Measurements from ENCODE around the gene PHF21A. TPM values are rescaled to one million over a fixed set of nuclear protein-coding genes. Genes with fewer than 3 reads are reported as not detected.

Gene PHF21A
- total RNA-seq, 4 donors from 2014 or later, result 28.5 to 53.9 (median 42.2) TPM

GRCh38 chr11:45930951-45931570 lies 190.2 kb downstream of the PHF21A start:
- Histone ChIP-seq H3K36me3 (peaks cover 0 to 58% of the 10 kb centered on the region in 2 donors), H3K4me1 (no peaks in the 10 kb centered on the region), H3K4me3 (no peak overlapping the region), H3K9me3 (no peaks in the 10 kb centered on the region), H3K27ac (no peak overlapping the region), H3K27me3 (peaks cover 13% of the 10 kb centered on the region)
- TF ChIP-seq POLR2AphosphoS5 (IDR thresholded peaks at IDR 0.05) (no peak), POLR2A (IDR thresholded peaks at IDR 0.05) (no peak), CTCF (IDR thresholded peaks at IDR 0.05) (no peak), EP300 (IDR thresholded peaks at IDR 0.05) (no peak)
- 67 to 70% methylated on average over 1 to 2 of the region's 8 CpGs for WGBS, 2 donors (ENCODE audit: low coverage in 1 of 2)
- ATAC-seq, result no peak

GRCh38 chr11:45930031-45930794 lies 191.0 kb downstream of the PHF21A start:
- TF ChIP-seq CTCF (IDR thresholded peaks at IDR 0.05) (no peak), EP300 (IDR thresholded peaks at IDR 0.05) (no peak), POLR2AphosphoS5 (IDR thresholded peaks at IDR 0.05) (no peak), POLR2A (IDR thresholded peaks at IDR 0.05) (no peak)
- Histone ChIP-seq H3K27ac (no peak overlapping the region), H3K4me1 (no peaks in the 10 kb centered on the region), H3K9me3 (no peaks in the 10 kb centered on the region), H3K27me3 (peaks cover 22% of the 10 kb centered on the region), H3K36me3 (peaks cover 0 to 49% of the 10 kb centered on the region in 2 donors), H3K4me3 (no peak overlapping the region)
- 81% methylated on average over 11 of the region's 14 CpGs; no CpG with 5 or more reads in 1 of the 2 donors for WGBS, 2 donors (ENCODE audit: low coverage in 1 of 2)
- no peak for ATAC-seq

- H3K4me3 ChIP-seq, result no peak overlapping the region
- H3K36me3 ChIP-seq, result peaks cover 0 to 43% of the 10 kb centered on the region in 2 donors
- 64% methylated on average over 6 of the region's 10 CpGs; no CpG with 5 or more reads in 1 of the 2 donors for WGBS, 2 donors (ENCODE audit: low coverage in 1 of 2)
- no peaks in the 10 kb centered on the region for H3K4me1 ChIP-seq
- no peak overlapping the region for H3K27ac ChIP-seq
- H3K9me3 ChIP-seq, result no peaks in the 10 kb centered on the region
- peaks cover 28% of the 10 kb centered on the region for H3K27me3 ChIP-seq
- TF ChIP-seq CTCF (IDR thresholded peaks at IDR 0.05) (no peak), POLR2AphosphoS5 (IDR thresholded peaks at IDR 0.05) (no peak), POLR2A (IDR thresholded peaks at IDR 0.05) (no peak), EP300 (IDR thresholded peaks at IDR 0.05) (no peak)
- ATAC-seq, result no peak
Measured at GRCh38 chr11:45929486-45930030, 191.7 kb downstream of the PHF21A start.

GRCh38 chr11:45928535-45929215 lies 192.6 kb downstream of the PHF21A start:
- no peak for TF ChIP-seq EP300 (IDR thresholded peaks at IDR 0.05)
- TF ChIP-seq POLR2AphosphoS5 (IDR thresholded peaks at IDR 0.05), result no peak
- no peak for TF ChIP-seq CTCF (IDR thresholded peaks at IDR 0.05)
- no peak for TF ChIP-seq POLR2A (IDR thresholded peaks at IDR 0.05)
- peaks cover 35% of the 10 kb centered on the region for H3K27me3 ChIP-seq
- WGBS, 2 donors (ENCODE audit: low coverage in 1 of 2), result 50 to 73% methylated on average over 2 to 5 of the region's 13 CpGs
- no peak overlapping the region for H3K4me3 ChIP-seq
- peaks cover 0 to 34% of the 10 kb centered on the region in 2 donors for H3K36me3 ChIP-seq
- H3K4me1 ChIP-seq, result no peaks in the 10 kb centered on the region
- H3K27ac ChIP-seq, result no peak overlapping the region
- no peak for ATAC-seq
- no peaks in the 10 kb centered on the region for H3K9me3 ChIP-seq

Data from gastroesophageal sphincter (tissue), 4 donors.